KMS-11 (cell line): ENCODE data around the gene BCAT1.
A peak's percentile ranks its signal among the peaks of the same experiment; 100 is the strongest.

Experiments used
- H2AFZ ChIP-seq: fragments of 200-600 bp; sonication (generic); 2 replicates; pipeline ENCODE4 v1.6.1; 2016; ENCODE audit warnings: antibody characterized with exemption, mixed run types, low read depth
- H3K27ac ChIP-seq: fragments of 200-600 bp; sonication (generic); 2 replicates; pipeline ENCODE4 v1.6.1; 2016; ENCODE audit warnings: mild to moderate bottlenecking, mixed run types
- H3K27me3 ChIP-seq: fragments of 200-600 bp; sonication (generic); 2 replicates; pipeline ENCODE4 v1.6.1; 2017; ENCODE audit warnings: mild to moderate bottlenecking, low read depth, mixed run types, moderate library complexity; ENCODE audit not compliant: insufficient read depth
- H3K36me3 ChIP-seq: fragments of 200-600 bp; sonication (generic); 2 replicates; pipeline ENCODE4 v1.6.1; 2017; ENCODE audit warnings: mild to moderate bottlenecking, mixed run types; ENCODE audit not compliant: insufficient read depth
- H3K4me1 ChIP-seq: fragments of 200-600 bp; sonication (generic); 2 replicates; pipeline ENCODE4 v1.6.1; 2016; ENCODE audit warnings: mild to moderate bottlenecking, low read depth, mixed run types; ENCODE audit not compliant: poor library complexity, severe bottlenecking
- H3K4me2 ChIP-seq: fragments of 200-600 bp; sonication (generic); 2 replicates; pipeline ENCODE4 v1.7.0; 2016; ENCODE audit warnings: mild to moderate bottlenecking, mixed run types
- H3K4me3 ChIP-seq: fragments of 200-600 bp; sonication (generic); IDR thresholded peaks from 2 replicates; pipeline ENCODE4 v1.6.1; 2017; ENCODE audit warnings: low read depth, low read length, mixed read lengths; ENCODE audit not compliant: insufficient read depth
- H3K79me2 ChIP-seq: fragments of 200-600 bp; sonication (generic); 2 replicates; pipeline ENCODE4 v1.6.1; 2016; ENCODE audit warnings: low read depth, mixed run types; ENCODE audit not compliant: insufficient read depth
- H3K9ac ChIP-seq: fragments of 200-600 bp; sonication (generic); 2 replicates; pipeline ENCODE4 v1.6.1; 2016; ENCODE audit warnings: mild to moderate bottlenecking, mixed run types
- H4K20me1 ChIP-seq: fragments of 200-600 bp; sonication (generic); 2 replicates; pipeline ENCODE4 v1.6.1; 2016; ENCODE audit warnings: mild to moderate bottlenecking, mixed run types; ENCODE audit not compliant: insufficient read depth
- TF ChIP-seq, protein P1 (sequence below): fragments of 200-600 bp; sonication (generic); conservative IDR thresholded peaks from 2 replicates; pipeline ENCODE4 v1.6.1; 2017; ENCODE audit warnings: low read depth, mild to moderate bottlenecking, antibody characterized with exemption, low read length, moderate library complexity, mixed read lengths

Gene BCAT1

DNA sequence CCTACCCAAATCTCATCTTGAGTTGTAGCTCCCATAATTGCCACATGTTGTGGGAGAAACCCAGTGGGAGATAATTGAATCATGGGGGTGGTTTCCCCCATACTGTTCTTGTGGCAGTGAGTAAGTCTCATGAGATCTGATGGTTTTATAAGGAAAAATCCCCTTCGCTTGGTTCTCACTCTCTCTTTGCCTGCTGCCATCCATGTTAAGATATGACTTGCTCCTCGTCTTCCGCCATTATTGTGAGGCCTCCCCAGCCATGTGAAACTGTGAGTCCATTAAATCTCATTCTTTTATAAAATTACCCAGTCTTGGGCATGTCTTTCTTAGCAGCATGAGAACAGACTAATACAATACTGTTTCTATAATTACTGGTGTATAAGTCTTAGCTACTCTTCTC, 6.5 kb upstream of the BCAT1 start:
- Histone ChIP-seq H3K79me2 (no peaks in the 10 kb centered on the region), H3K4me2 (no peak overlapping the region), H3K4me1 (peaks cover 13% of the 10 kb centered on the region), H3K4me3 (no peak overlapping the region), H3K27me3 (peaks cover 25% of the 10 kb centered on the region), H4K20me1 (no peaks in the 10 kb centered on the region), H2AFZ (no peak overlapping the region), H3K27ac (no peak overlapping the region), H3K9ac (no peak overlapping the region), H3K36me3 (no peaks in the 10 kb centered on the region)
- TF ChIP-seq, protein P1, sequence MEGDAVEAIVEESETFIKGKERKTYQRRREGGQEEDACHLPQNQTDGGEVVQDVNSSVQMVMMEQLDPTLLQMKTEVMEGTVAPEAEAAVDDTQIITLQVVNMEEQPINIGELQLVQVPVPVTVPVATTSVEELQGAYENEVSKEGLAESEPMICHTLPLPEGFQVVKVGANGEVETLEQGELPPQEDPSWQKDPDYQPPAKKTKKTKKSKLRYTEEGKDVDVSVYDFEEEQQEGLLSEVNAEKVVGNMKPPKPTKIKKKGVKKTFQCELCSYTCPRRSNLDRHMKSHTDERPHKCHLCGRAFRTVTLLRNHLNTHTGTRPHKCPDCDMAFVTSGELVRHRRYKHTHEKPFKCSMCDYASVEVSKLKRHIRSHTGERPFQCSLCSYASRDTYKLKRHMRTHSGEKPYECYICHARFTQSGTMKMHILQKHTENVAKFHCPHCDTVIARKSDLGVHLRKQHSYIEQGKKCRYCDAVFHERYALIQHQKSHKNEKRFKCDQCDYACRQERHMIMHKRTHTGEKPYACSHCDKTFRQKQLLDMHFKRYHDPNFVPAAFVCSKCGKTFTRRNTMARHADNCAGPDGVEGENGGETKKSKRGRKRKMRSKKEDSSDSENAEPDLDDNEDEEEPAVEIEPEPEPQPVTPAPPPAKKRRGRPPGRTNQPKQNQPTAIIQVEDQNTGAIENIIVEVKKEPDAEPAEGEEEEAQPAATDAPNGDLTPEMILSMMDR = no peak

DNA sequence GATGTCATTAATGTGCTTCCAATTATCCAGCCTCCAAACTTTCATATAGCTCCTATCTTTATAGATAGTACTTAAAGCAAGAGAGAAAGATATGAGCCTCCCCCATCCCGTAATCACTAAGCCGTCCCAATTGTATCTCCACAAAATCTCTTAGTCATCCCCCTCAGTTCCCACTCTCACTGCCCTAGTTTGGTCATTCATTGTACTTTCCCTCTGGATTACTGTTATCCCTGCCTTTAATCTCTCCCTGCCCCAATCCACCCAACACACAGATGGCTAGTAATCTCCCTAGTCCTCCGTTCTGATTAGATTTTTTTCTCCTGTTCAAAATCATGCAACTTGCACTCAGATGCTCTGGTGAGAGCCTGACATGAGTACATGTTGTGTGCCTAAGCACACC, 5.4 kb upstream of the BCAT1 start:
- Histone ChIP-seq H3K4me2 (no peak overlapping the region), H3K36me3 (no peaks in the 10 kb centered on the region), H3K4me1 (peaks cover 23% of the 10 kb centered on the region), H3K27me3 (peaks cover 29% of the 10 kb centered on the region), H3K4me3 (no peak overlapping the region), H3K9ac (no peak overlapping the region), H3K79me2 (no peaks in the 10 kb centered on the region), H4K20me1 (no peaks in the 10 kb centered on the region), H3K27ac (no peak overlapping the region), H2AFZ (no peak overlapping the region)
- TF ChIP-seq, protein P1 = no peak

DNA sequence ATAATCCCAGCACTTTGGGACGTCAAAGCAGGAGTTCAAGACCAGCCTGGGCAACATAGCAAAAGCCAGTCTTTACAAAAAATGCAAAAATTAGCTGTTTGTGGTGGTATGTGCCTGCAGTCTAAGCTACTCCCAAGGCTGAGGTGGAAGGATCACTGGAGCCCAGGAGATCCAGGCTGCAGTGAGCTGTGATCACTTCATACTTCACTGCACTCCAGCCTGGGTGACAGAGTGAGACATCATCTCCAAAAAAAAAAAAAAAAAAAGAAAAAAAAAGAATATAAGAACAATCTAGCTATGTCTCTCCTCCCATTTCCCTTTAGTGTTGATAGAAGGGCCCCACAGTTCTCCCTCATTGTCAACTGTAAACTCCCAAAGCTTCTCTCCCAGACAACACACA, 3.5 kb upstream of the BCAT1 start:
- Histone ChIP-seq H3K36me3 (no peaks in the 10 kb centered on the region), H3K4me2 (no peak overlapping the region), H3K27ac (no peak overlapping the region), H4K20me1 (no peaks in the 10 kb centered on the region), H3K9ac (no peak overlapping the region), H2AFZ (no peak overlapping the region), H3K27me3 (peaks cover 48% of the 10 kb centered on the region), H3K4me3 (no peak overlapping the region), H3K4me1 (peaks cover 36% of the 10 kb centered on the region), H3K79me2 (no peaks in the 10 kb centered on the region)
- TF ChIP-seq, protein P1 = no peak

DNA sequence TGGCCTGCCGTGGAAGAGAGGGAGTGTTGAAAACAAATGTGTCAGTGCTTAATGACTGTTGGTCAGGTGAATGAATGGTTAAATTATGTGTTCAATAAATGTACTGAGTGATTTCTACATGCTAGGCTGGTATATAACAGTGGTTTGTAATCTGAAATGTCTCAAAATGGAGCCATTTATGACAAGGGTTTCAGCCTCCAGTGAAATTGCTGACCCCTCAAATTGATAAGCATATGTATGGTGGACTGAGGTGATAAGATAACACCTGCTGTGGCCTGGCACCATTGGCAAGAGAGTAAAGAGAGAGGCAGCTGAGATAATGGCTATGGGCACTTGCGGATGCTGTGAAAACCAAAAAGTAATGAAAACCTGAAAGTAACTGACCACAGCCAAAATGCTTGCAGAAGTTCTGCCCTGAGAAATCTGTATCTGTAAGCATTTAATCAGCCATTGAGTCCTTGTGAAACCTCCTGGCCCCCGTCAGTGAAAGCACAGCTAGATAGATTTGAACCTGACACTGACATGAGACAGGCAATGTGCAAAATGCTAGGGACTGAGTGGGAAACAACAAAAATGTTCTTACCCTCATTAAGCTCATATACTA, 1.4 kb upstream of the BCAT1 start:
- no peaks in the 10 kb centered on the region for H3K36me3 ChIP-seq
- no peak overlapping the region for H3K9ac ChIP-seq
- TF ChIP-seq, protein P1 = no peak
- no peaks in the 10 kb centered on the region for H3K79me2 ChIP-seq
- H3K4me2 ChIP-seq = peak overlapping the region; percentile 33
- no peak overlapping the region for H2AFZ ChIP-seq
- no peak overlapping the region for H3K27ac ChIP-seq
- H4K20me1 ChIP-seq = no peaks in the 10 kb centered on the region
- peaks cover 65% of the 10 kb centered on the region for H3K27me3 ChIP-seq
- no peak overlapping the region for H3K4me3 ChIP-seq
- H3K4me1 ChIP-seq = peaks cover 36% of the 10 kb centered on the region
